ENCODE results near the gene SUFU. TPM values are rescaled to one million over a fixed set of nuclear protein-coding genes. Genes with fewer than 3 reads are reported as not detected.

The SUFU gene
- total RNA-seq, 2 experiments from 2014 or later: 8.5 to 8.8 TPM

- CTCF ChIA-PET: interaction anchor here (0.7 to 3.8 kb wide), 6 partner anchors 24 to 68 kb away, joined by 3 to 22 read pairs (median 9); partner anchors contain the start of gene ARL3
- DNase-seq (peak; percentile 92), ATAC-seq (peak; percentile 59)
- intact Hi-C loops (cut with micrococcal nuclease): loop anchor here (2.0 to 5.0 kb wide), 2 partner anchors 15 to 66 kb away; partner anchors contain the start of genes ARL3 and SFXN2
- POLR2A ChIA-PET: interaction anchor here (0.6 to 3.5 kb wide), 16 partner anchors 8 to 794 kb away, joined by 3 to 23 read pairs (median 5); partner anchors contain the start of genes ARL3 and SFXN2
- Mint-ChIP-seq H3K27ac (peak overlapping the region; percentile 95), H3K4me3 (peak overlapping the region; percentile 99), H3K4me1 (ENCODE audit: low read depth) (peaks cover 53% of the 10 kb centered on the region), H3K9me3 (no peaks in the 10 kb centered on the region), H3K27me3 (no peaks in the 10 kb centered on the region), H3K36me3 (ENCODE audit: low read depth) (peaks cover 30% of the 10 kb centered on the region)
- no peak for TF ChIP-seq CTCF (IDR thresholded peaks at IDR 0.05)
These were observed 142.2 kb downstream of the SUFU start for GRCh38 chr10:102645741-102646609.

- peak overlapping the region; percentile 99 for H3K4me3 Mint-ChIP-seq
- H3K4me1 Mint-ChIP-seq (ENCODE audit: low read depth): peaks cover 56% of the 10 kb centered on the region
- H3K27me3 Mint-ChIP-seq: no peaks in the 10 kb centered on the region
- CTCF ChIA-PET: interaction anchor here (0.7 to 3.8 kb wide), 4 partner anchors 23 to 67 kb away, joined by 3 to 22 read pairs (median 6); partner anchors contain the start of gene ARL3
- intact Hi-C loops (cut with micrococcal nuclease): loop anchor here (2.0 to 5.0 kb wide), 2 partner anchors 14 to 65 kb away; partner anchors contain the start of genes ARL3 and SFXN2
- peak overlapping the region; percentile 95 for H3K27ac Mint-ChIP-seq
- H3K36me3 Mint-ChIP-seq (ENCODE audit: low read depth): peaks cover 34% of the 10 kb centered on the region
- H3K9me3 Mint-ChIP-seq: no peaks in the 10 kb centered on the region
- peak; percentile 74 for DNase-seq
- no peak for ATAC-seq
- POLR2A ChIA-PET: interaction anchor here (0.6 to 3.5 kb wide), 11 partner anchors 9 to 186 kb away, joined by 3 to 23 read pairs (median 8); partner anchors contain the start of genes ARL3 and SFXN2
- no peak for TF ChIP-seq CTCF (IDR thresholded peaks at IDR 0.05)
These were observed 143.1 kb downstream of the SUFU start for GRCh38 chr10:102646610-102647442.

- no peaks in the 10 kb centered on the region for H3K27me3 Mint-ChIP-seq
- peaks cover 40% of the 10 kb centered on the region for H3K36me3 Mint-ChIP-seq (ENCODE audit: low read depth)
- H3K27ac Mint-ChIP-seq: peak overlapping the region; percentile 95
- POLR2A ChIA-PET: interaction anchor here (0.7 to 1.6 kb wide), 2 partner anchors 8 to 14 kb away, joined by 3 to 11 read pairs; no protein-coding TSS in a partner anchor
- CTCF ChIA-PET: interaction anchor here (3.8 kb wide), 1 partner anchor 27 kb away, joined by 22 read pairs; no protein-coding TSS in a partner anchor
- peak overlapping the region; percentile 99 for H3K4me3 Mint-ChIP-seq
- no peak for ATAC-seq
- DNase-seq: no peak
- TF ChIP-seq CTCF (IDR thresholded peaks at IDR 0.05): no peak
- H3K9me3 Mint-ChIP-seq: no peaks in the 10 kb centered on the region
- intact Hi-C loops (cut with micrococcal nuclease): loop anchor here (2.0 to 5.0 kb wide), 2 partner anchors 13 to 65 kb away; partner anchors contain the start of genes ARL3 and SFXN2
- H3K4me1 Mint-ChIP-seq (ENCODE audit: low read depth): peaks cover 63% of the 10 kb centered on the region
These were observed 143.9 kb downstream of the SUFU start for GRCh38 chr10:102647443-102648268.

- peak overlapping the region; percentile 95 for H3K27ac Mint-ChIP-seq
- H3K9me3 Mint-ChIP-seq: no peaks in the 10 kb centered on the region
- peaks cover 45% of the 10 kb centered on the region for H3K36me3 Mint-ChIP-seq (ENCODE audit: low read depth)
- intact Hi-C loops (cut with micrococcal nuclease): loop anchor here (5.0 kb wide), 1 partner anchor 64 kb away; the partner anchor contains the start of genes ARL3 and SFXN2
- ChIA-PET CTCF (no interaction called here), POLR2A (interaction anchor here (0.7 to 6.1 kb wide), 2 partner anchors 13 to 15 kb away, joined by 3 to 67 read pairs; no protein-coding TSS in a partner anchor)
- ATAC-seq: no peak
- peaks cover 70% of the 10 kb centered on the region for H3K4me1 Mint-ChIP-seq (ENCODE audit: low read depth)
- H3K4me3 Mint-ChIP-seq: peak overlapping the region; percentile 99
- DNase-seq: no peak
- H3K27me3 Mint-ChIP-seq: no peaks in the 10 kb centered on the region
- no peak for TF ChIP-seq CTCF (IDR thresholded peaks at IDR 0.05)
These were observed 144.6 kb downstream of the SUFU start for GRCh38 chr10:102648269-102648888.

All from activated CD8-positive, alpha-beta T cell treated with anti-CD3 and anti-CD28 coated beads for 36 hours (primary cell).